HG03432 (cell line): ENCODE results near the gene XPNPEP1.

ENCODE experiments used
- ATAC-seq: cut with Tn5 transposase; IDR thresholded peaks from one replicate; pipeline ENCODE4 v1.9.1; 2021; ENCODE audit warnings: mild to moderate bottlenecking, moderate library complexity; ENCODE audit not compliant: unreplicated experiment

The XPNPEP1 gene

DNA sequence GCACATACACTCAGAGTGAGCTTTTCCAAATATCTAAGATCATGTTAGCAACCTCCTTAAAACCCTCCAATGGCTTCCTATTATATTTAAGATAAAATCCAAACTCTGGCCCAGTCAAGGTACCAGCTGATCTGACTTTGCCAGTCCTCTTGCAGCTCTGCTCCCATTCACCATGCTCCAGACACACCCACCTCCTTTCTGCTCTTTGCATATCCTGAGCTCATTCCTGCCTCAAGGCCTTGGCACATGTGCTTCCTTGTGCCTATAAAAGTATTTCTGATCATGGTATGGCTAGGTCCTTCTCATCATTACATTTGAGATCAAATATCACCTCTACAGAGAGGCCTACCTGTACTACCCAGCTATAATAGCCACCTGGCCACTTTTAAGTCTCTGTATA lies 27.5 kb downstream of the XPNPEP1 start:
- ATAC-seq = no peak

DNA sequence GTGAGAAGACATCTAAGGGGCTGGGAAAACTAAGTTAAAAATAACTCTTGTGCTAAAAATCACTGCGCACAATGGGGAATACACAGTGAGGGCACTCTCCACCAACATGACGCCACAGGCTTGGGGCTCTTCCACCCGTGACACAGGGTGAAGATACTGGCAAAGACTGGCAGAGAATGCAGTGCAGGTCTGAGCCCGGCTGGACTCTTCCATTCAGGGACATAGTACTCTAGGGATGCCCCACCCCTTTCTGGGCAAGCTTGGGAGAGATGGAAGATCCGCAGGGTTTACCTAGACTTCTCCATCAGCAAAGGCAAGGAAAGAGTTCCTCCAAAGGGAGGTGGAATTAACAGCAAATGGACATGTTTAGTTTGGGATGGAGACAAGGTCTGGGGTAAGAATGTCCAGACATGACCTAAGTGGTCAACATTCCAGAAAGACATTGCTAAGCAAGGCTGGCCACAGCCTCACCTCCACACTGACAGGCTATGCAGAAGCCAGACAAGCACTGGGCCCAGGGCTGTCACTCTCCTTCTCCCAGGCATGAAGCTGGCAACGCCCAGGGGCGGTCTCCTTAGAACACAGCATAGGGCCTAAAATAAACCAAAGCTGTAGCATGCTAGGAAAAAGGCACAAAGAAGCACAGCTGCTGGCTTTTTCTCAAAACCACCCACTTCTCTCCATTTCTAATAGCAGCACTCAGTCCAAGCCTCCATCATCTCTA lies 28.1 kb downstream of the XPNPEP1 start:
- peak; percentile 38 for ATAC-seq

DNA sequence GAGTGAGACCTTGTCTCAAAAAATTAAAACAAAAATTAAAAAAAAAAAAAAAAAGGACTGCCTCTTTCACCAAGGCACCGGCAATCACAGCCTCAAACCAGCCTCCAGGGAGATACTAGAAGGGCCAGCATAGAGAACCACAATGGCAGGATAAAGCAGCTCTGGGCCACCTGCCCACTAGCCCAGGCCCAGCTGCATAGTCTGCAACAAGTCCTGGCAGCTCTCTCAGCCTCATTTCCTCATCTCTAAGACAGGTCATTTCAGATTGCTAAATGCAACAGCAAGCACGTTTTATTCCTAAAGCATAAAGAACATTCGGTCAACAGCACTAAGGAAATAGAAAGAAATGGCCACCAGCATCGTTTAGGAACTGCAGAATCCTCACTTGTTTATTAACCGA lies 28.8 kb downstream of the XPNPEP1 start:
- ATAC-seq = no peak

DNA sequence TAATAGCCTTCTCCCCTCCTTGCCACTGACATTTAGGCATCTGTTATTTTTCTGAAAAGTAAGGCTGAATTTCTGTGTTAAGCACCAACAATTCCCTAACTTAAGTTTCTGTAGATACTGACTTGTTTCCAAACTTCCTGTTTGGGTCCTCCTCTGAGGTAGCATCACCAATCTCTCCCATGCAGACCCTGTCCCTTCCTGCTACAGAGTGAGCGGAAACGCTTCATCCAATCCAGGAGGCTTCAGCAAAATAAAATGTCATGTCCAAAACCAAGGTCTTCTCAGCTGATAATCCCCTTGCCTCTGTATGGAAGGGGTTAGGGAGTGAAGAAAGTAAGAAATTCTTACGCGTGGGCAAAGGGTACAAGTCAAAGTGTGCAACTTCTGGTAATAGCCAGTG lies 29.9 kb downstream of the XPNPEP1 start:
- ATAC-seq = no peak

DNA sequence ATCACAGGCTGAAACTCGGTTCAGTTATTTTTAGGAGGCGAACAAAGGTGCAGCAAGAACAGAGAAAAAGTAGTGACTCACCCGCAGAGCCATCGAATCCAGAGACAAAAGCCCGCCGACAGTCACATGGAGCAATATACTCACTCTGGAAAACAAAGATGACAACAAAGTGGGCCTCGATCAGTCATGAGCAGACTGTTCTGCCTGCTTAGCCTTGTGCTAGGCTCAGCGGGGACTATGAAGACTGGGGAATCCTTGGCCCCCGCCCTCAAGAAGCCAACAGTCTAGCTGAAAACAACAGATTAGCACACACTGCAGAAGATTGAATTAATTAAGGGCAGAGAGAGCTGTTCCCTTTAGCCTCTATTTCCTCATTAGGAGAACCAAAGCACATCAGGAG lies 30.4 kb downstream of the XPNPEP1 start:
- ATAC-seq = no peak

DNA sequence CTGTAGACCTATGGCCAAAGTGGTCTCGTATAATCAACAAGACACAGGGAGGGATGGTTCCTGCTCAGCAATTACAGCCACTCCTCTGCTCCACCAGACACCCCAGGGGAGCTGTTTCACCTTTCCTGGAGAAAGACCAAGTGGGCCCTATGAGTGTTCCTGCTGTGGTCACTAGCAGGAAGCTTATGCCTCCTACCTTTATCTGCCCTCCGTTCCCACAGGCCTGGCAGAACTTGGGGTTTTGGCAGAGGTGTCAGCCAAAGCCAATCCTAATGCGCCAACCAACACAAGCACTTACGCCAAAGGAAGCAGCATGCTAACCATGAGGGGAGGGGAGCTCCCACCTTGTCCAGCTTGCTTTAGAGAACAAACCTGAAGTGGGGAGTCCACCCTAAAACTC lies 31.2 kb downstream of the XPNPEP1 start:
- no peak for ATAC-seq

DNA sequence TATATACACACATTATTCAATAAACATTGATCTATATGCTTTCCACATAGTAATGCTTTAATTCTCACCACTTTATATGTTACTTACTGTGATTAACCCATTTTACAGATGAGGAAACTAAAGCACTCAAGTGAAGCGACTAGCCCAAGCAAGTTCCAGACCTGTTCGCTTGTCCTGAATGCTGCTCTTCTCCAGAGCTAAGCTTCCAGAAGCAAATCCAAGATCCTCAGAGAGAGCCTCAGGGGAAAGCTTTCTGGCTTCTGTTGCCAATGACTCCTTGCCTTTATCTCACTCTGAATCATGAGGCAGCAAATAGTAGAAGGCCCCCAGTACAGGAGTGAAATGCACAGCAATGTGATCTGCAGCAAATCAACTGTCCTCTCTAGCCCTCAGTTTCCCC lies 32.2 kb downstream of the XPNPEP1 start:
- ATAC-seq = no peak

DNA sequence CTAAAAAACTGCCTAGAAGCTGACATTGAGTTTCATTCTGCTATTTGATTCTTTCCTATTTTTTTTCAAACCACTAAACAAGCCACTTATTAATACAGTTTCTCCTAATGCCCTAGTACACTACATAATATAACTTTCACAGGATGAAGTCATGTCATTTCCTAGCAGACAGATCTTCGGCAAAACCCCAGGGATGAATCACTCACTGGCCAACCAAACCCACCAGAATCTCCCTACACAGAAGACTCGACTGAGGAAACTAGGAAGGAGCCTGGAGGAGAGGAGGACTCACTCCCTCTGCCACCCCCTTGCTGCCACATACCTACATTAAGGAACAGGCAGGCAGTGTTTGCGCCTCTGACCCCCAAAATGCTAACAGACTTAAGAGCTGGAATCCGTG lies 33.4 kb downstream of the XPNPEP1 start:
- ATAC-seq = no peak

DNA sequence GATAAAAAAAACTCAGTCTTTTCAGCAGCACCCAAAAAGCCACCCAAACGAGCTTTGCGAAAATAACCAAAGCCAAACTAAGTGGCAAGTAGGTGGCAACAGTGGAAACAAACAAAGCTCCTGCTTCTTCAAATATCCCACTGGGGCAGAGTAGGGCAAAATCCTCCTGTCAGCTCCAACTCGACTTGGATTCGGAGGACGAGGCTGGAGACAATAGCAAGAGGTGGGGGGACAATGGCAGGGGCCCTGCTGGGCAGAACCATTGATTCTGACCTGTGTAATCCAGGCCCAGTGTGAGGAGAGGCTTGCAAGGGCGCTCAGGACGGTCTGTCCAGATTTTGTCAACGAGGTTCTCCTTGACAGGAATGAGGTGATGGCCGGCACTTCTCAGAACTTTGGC lies 35.5 kb downstream of the XPNPEP1 start:
- ATAC-seq = no peak

DNA sequence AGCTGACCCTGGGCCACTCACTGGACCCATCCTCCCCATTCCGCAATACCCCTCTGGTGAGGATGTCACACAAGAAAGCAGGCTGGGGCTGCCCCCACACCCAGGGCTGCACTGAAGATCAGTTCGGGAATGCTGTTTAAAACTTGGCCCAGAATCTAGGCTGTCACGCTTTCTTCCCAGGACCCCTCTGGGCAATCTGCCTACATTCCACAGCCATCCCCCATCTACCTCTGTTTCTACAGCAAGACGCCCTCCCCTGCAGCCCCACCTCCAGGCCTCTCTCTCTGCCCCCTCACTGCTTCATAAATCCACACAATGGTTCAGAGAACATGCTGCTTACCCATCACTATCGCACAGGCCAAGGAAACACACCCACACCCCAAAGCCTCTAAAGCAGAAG lies 36.1 kb downstream of the XPNPEP1 start:
- no peak for ATAC-seq

DNA sequence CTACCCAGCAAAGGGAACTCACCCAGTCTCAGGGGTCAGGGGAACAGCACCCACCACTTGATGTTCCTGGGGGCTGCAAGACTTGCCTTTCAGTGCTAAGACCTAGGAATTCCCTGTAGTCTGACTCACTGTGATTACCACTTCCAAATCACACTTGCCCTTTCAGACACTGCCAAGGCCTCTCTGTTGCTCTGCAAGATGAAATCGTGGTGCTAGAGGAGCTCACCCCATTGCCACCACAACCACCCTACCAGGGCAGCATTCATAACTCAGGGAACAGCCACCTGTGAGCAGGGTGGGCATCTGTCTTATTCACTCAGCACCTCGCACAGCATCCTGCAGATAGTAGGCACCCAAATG lies 36.5 kb downstream of the XPNPEP1 start:
- ATAC-seq = no peak

DNA sequence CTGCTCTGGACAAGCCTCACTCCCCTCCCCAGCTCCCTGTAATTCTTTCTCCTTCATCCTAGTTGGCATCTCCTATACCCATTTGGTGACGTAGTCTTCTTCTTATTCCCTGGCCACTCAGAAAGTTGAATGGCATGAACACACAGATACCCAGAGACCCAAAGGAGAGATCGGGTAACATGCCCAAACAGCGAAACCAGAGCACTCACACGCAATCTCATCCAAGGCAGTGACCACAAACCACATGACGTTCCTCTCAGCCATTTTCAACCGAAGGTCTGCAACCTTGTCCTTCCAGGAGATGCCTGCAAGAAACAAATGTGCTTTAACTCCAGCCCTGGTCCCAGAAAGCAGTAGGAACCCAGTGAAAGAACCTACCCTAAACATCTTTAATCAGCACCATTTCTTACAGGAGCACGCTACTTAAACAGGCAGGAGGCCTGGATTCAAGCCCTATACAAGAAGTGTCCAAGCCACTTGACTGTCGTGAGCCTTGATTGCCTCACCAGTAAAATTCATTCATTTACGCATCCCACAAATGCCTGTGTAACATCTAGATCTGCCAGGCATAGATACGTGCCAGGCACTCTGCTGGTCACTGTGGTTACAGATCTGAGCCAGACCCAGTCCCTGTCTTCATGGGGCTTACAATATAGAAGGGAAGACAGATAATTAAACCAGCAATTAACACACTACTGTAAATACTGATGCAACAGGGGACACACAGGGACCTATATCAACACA lies 37.1 kb downstream of the XPNPEP1 start:
- no peak for ATAC-seq

DNA sequence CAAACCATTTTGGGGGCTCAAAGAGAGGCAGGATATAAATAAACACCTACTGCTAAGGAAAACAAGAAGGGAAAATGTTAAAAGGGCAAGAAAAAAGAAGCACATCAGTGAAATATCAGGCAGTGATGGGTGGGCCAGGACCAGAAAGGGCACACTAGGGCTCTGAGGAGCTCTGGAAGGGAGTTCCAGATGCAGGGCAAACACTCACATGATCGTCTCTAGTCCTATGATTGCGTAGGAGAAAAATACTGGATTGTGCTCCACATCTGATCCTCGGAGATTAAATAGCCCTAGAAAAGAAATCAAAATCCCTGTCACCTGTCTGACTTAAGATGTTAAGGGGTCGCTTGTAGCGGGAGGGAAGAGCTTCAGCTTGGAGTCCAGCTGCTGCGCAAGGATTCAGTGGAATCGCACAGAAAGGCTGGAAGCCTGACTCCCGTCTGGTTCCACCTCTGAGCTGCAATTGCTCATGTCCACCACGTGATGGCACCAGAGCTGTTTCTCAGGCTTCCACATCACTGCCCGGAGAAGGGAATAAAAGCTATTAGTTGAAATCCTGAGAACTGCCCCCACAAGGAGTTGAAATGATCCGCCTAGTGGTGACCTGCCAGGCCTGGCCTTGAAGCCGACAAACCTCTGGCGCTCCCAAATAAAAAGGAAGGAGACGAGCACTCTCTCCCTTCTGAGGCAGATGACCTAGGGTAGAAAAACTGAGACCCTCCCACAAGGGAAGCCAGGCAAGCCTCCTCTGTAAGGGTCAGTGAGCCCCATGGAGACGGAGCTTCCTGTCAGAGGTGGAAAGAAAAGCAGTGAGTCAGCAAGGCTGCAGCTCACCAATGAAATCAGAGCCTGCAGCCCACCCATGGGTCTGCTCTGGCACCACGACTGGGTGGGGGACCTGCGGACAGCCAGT lies 39.2 kb downstream of the XPNPEP1 start:
- peak; percentile 67 for ATAC-seq

DNA sequence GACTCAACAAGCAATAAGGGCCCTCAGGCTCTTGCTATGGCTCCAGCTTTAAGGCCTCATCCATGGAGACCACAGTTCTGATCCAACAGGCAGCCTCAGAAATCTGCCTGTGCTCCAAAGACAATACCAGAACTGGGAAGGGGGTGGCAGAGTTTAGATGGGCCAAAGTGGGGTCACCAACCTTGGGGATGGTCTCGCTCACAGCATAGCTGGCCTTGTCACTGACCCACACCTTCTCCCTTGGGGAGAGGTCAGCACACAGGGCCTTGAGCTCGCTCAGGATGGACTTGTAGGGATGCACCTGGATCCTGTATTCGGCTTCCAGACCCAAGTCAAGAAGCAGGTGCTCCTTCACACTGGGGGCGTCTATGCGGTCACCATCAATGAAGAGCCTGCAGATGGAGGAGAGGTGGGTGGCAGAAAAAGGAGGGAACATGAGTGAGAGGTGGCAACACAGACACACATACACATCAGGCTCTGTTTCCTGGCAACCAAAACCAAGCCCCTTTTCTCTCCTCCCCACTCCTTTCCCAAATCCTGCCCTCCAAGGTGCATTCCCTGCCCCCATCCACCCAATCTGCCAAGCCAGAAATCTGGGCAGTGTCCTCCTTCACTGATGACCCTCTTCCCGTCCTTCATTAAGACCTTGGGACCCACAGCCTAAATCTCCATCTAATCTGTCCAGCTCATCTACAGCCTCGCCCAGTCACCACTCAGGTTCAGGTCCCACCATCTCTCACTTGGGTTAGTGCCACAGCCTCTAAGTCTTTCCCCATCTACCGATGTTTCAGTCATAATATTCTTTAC lies 40.9 kb downstream of the XPNPEP1 start:
- no peak for ATAC-seq

DNA sequence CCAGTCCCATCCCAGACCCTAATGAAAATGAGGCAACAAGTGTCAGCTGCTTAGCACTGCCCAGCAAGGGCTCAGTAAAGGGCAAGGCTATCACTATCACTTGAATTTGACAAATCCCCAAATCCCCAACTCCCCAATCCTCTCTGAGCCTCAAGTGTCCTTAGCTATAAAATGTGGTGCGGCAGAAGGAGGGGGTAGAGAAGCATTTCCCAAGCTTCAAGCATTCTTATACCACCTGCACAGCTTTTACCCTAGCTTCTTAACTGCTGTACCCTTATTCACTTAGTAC lies 41.6 kb downstream of the XPNPEP1 start:
- ATAC-seq = no peak

DNA sequence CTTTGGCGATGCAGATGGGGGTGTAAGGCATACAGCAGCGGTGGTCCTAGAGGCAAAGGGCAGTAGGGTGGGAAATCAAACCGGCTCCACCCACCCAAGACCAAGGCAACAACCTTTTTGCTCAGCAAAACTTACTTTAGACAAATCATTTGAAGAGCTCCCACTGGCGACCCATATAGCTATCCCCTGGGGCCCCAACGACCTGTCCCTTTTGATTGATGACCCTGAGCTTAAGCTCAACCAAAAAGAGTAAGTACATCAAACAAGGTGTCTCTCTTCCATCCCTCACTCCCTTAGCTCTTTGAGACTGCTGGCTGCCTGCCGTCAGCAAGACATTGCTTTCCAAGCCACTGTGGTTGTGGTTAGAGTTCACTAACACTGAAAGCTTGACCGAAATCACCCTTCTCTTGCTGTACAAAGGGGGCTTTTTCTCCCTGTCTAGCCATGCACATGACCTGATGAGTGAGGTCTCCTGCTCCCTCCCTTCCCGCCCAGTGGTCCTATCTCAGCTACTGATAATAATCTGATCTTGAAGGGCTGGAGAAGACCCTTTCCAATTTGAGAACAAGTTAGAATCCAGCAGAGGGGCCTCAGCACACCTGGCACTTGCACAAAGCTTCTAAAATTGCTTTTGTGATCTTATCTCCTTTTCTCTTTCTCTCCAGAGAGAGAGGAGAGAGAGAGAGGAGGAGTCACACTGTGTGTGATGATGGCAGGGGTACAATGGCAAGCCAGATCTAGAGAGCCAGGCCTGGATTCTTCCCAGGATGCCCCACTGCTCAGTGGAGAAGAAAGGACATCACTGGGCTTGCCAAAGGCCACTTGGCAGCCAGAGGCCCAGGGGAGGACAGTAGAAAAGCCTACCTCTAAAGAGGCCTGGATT lies 42.2 kb downstream of the XPNPEP1 start:
- peak; percentile 83 for ATAC-seq

DNA sequence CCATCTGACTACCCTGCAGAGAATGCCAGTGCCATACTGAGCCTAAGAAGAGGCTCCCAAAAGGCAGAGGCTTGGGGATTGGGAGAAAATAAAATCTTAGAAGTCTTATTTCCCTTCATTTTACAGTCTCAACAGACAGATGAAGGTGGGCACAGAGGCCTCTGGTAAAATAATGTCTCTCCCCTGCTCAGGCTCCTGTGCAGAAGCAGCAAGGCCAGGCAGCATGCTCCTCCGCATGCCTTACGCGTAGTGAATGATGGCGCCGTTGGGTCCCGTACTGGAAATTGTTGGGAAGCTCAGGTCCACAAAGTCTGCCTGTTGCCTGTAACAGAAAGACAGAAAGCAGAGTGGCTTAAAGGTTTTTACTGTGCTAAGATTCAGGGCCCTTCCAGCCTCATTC lies 45.8 kb downstream of the XPNPEP1 start:
- ATAC-seq = no peak

DNA sequence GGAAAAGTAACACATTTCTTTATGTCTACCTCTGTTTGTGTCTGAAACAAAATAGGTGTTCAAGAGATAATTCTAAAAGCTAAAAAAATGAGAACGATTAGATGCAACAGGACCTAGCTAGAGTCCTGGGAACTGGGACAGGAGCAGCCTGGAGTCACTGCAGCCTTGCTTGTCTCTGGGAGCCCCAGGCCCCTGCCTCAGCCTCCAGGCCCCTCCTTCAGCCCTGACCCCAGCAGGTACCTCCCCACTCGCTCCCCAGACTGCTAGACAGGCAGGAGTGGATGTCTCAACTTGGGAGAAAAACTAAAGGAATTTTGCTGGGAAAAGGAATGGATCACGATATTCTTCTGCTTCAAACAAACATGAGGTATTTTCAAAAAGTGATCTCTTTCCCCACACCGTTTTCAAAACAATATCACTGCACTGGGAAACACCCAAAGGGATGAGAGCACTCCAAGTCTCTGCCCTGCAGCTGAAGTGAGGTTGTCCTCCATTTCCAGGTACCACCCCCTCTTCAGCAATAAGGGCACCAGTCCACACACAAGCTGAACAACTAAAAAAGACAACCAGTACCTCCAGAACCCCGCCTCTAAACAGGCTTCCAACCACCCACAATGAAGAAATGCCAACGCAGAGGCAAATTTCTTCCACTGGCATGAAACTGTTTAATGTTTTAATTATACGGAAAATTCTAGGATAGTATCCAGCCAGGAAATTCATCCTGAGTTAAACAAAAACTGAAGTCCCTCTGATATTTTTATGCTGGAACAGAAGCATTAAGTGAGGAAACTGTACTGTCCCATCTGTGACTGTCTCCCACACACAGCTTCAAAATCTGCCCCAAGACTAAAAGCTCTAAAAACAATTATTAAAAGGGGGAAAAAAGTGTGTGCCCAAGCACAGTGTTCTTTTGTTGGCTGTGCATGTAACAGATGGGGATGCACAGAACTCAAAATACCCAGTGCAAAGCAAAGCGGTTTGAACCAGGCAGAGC lies 47.2 kb downstream of the XPNPEP1 start:
- no peak for ATAC-seq

DNA sequence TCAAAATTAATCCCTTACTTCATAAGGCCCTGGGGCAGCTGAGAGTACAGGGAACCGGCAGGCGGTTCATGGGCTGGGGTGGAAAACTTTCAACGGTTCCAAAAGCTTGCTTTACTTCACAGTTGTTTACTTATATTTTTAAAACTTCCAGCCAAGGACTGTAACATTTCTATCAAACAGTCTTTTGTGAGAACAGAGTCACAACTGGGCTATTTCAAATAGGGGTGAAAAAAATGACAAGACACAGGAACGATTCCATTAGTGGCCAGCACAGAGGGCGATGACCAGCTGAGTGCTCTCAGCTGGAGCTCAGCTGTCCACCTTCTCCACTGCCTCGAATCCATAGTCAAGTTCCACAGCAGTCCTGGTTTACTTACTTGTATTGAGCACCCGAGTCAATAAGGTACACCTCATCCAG lies 48.2 kb downstream of the XPNPEP1 start:
- ATAC-seq = no peak
